SK-N-SH (cell line): ENCODE data around the gene OR8D1. TPM values are rescaled to one million over a fixed set of nuclear protein-coding genes. Genes with fewer than 3 reads are reported as not detected.
"Not testable (repeated sequence)": the region's sequence is repeated elsewhere in the genome, so short reads cannot be mapped to it uniquely, and the experiment has no call there.

Experiments
- CTCF ChIA-PET: fragments of 300-600, 350-600 bp; formaldehyde crosslinking; extraction: SDS; loops from one replicate; lab custom pipeline; 2021; lab: Yijun Ruan, JAX
- POLR2A ChIA-PET: fragments of 350-600 bp; sonication (Branson Sonifier 250); formaldehyde crosslinking; extraction: SDS; loops from one replicate; lab custom pipeline; 2020; ENCODE audit warnings: antibody characterized with exemption, inconsistent platforms; lab: Yijun Ruan, JAX
- DNase-seq: peaks from one replicate; pipeline ENCODE4 v3.0.0; 2012
- H2AFZ ChIP-seq: fragments of 200-600 bp; sonication (generic); 2 replicates; pipeline ENCODE4 v1.8.1; 2016; ENCODE audit warnings: antibody characterized with exemption, mild to moderate bottlenecking, low read depth
- H3F3A ChIP-seq: fragments of 200-600 bp; sonication (generic); replicated peaks from 2 replicates; pipeline ENCODE3; 2016; ENCODE audit warnings: antibody characterized with exemption, mild to moderate bottlenecking; ENCODE audit not compliant: insufficient read depth
- H3K27ac ChIP-seq, 2 experiments: fragments of 200-500 bp in 1 of 2; fragments of 200-600 bp in 1 of 2; sonication (Bioruptor generic) in 1 of 2; sonication (generic), shearing (Covaris generic) in 1 of 2; 2 replicates each; pipeline versions ENCODE4 v1.5.1 to v1.6.1; 2014 to 2016; ENCODE audit warnings: low read depth in 2 of 2, inconsistent platforms in 1 of 2, low read length in 1 of 2, mild to moderate bottlenecking in 1 of 2, mixed read lengths in 1 of 2
- H3K27me3 ChIP-seq: fragments of 200-600 bp; sonication (generic), shearing (Covaris generic); 2 replicates; pipeline ENCODE4 v1.6.1; 2016; ENCODE audit warnings: mixed run types; ENCODE audit not compliant: insufficient read depth
- H3K36me3 ChIP-seq, 2 experiments: fragments of 200-500 bp in 1 of 2; fragments of 200-600 bp in 1 of 2; sonication (Bioruptor generic) in 1 of 2; sonication (generic) in 1 of 2; replicated peaks in 1 of 2; 2 replicates each; pipeline versions ENCODE3 to v1.5.1; 2014 to 2016; ENCODE audit warnings: low read length in 1 of 2, mild to moderate bottlenecking in 1 of 2; ENCODE audit not compliant: insufficient read depth in 2 of 2, control insufficient read depth in 1 of 2
- H3K4me1 ChIP-seq, 2 experiments: fragments of 200-500 bp in 1 of 2; fragments of 200-600 bp in 1 of 2; sonication (Bioruptor generic) in 1 of 2; sonication (generic), shearing (Covaris generic) in 1 of 2; 2 replicates each; pipeline versions ENCODE4 v1.5.1 to v1.6.1; 2014 to 2016; ENCODE audit warnings: low read depth in 1 of 2, low read length in 1 of 2, mixed run types in 1 of 2; ENCODE audit not compliant: insufficient read depth in 2 of 2, control insufficient read depth in 1 of 2
- H3K4me2 ChIP-seq: fragments of 200-600 bp; sonication (generic), shearing (Covaris generic); 2 replicates; pipeline ENCODE4 v1.6.1; 2017; ENCODE audit warnings: mixed run types
- H3K4me3 ChIP-seq, 2 experiments: fragments of 200-500 bp in 1 of 2; fragments of 200-600 bp in 1 of 2; sonication (Bioruptor generic) in 1 of 2; sonication (generic), shearing (Covaris generic) in 1 of 2; 2 replicates each; pipeline versions ENCODE4 v1.5.1 to v1.8.1; 2014 to 2016; ENCODE audit warnings: low read depth in 2 of 2, inconsistent platforms in 1 of 2, low read length in 1 of 2, mild to moderate bottlenecking in 1 of 2, mixed read lengths in 1 of 2, moderate library complexity in 1 of 2
- H3K79me2 ChIP-seq: fragments of 200-600 bp; sonication (generic); 2 replicates; pipeline ENCODE4 v1.8.1; 2017; ENCODE audit warnings: mild to moderate bottlenecking; ENCODE audit not compliant: insufficient read depth
- H3K9ac ChIP-seq: fragments of 200-600 bp; sonication (generic); 2 replicates; pipeline ENCODE4 v1.6.1; 2017; ENCODE audit warnings: mixed run types
- H3K9me2 ChIP-seq: fragments of 200-600 bp; sonication (generic); 2 replicates; pipeline ENCODE4 v1.6.1; 2017; ENCODE audit warnings: mixed run types
- H3K9me3 ChIP-seq: fragments of 200-600 bp; sonication (generic); 2 replicates; pipeline ENCODE4 v1.6.1; 2017; ENCODE audit warnings: mixed run types, mild to moderate bottlenecking, moderate library complexity
- H4K20me1 ChIP-seq: fragments of 200-600 bp; sonication (generic); 2 replicates; pipeline ENCODE4 v1.6.1; 2017; ENCODE audit warnings: mild to moderate bottlenecking, mixed run types; ENCODE audit not compliant: insufficient read depth
- FOXJ3 ChIP-seq: sonication (generic); formaldehyde crosslinking; IDR thresholded peaks from 2 replicates; pipeline ENCODE4 v1.5.1; 2020; ENCODE audit warnings: mild to moderate bottlenecking, missing genetic modification reagents
- MEF2A ChIP-seq: IDR thresholded peaks from 2 replicates; pipeline ENCODE4 v1.4.0; 2012; ENCODE audit warnings: low read depth, borderline replicate concordance
- RFX5 ChIP-seq: IDR thresholded peaks from 2 replicates; pipeline ENCODE4 v1.6.1; 2012; ENCODE audit warnings: mild to moderate bottlenecking, improper control_type of control experiment, low read length
- RXRA ChIP-seq: IDR thresholded peaks from 2 replicates; pipeline ENCODE4 v1.4.0; 2012; ENCODE audit warnings: low read depth, mild to moderate bottlenecking, borderline replicate concordance
- TEAD4 ChIP-seq: IDR thresholded peaks from 2 replicates; pipeline ENCODE4 v1.4.0; 2012; ENCODE audit warnings: mild to moderate bottlenecking, borderline replicate concordance; ENCODE audit not compliant: insufficient read depth
- ZBTB33 ChIP-seq: IDR thresholded peaks from 2 replicates; pipeline ENCODE4 v1.4.0; 2012; ENCODE audit warnings: low read depth, borderline replicate concordance
- WGBS: methylation state at CpG from one replicate; pipeline ENCODE4 v1.1.6; 2017; ENCODE audit warnings: low lambda C conversion rate; 5-methylcytosine and 5-hydroxymethylcytosine counted together
- polyA plus RNA-seq, 3 experiments: library from polyadenylated mRNA; depleted of rRNA; stranded (reverse); fragments of >200 nt; gene quantifications; 2 replicates each; pipeline ENCODE4 v1.2.3, GENCODE V29; 2012

OR8D1 gene
- polyA plus RNA-seq, 1 of the 3 experiments (the other 2 are of a cell fraction), result not detected

GRCh38 chr11:124274000-124274399 lies 39.7 kb downstream of the OR8D1 start:
- 27% methylated on average over 2 of the region's 2 CpGs for WGBS
- CTCF ChIA-PET, result interaction anchor here (1.0 to 1.6 kb wide), 2 partner anchors 80 to 203 kb away, joined by 3 to 4 read pairs; no protein-coding TSS in a partner anchor
- Histone ChIP-seq H4K20me1 (no peaks in the 10 kb centered on the region), H3K4me2 (no peak overlapping the region), H3K4me1 (no peaks in the 10 kb centered on the region), H3K79me2 (no peaks in the 10 kb centered on the region), H3K27ac (no peak overlapping the region), H3K9ac (no peak overlapping the region), H3K27me3 (no peaks in the 10 kb centered on the region), H3K4me3 (no peak overlapping the region), H3K9me3 (no peaks in the 10 kb centered on the region), H2AFZ (no peak overlapping the region), H3K36me3 (no peaks in the 10 kb centered on the region), H3F3A (no peaks in the 10 kb centered on the region), H3K9me2 (no peaks in the 10 kb centered on the region)
- POLR2A ChIA-PET, result no interaction called here
- TF ChIP-seq RXRA (no peak), MEF2A (no peak)
- no peak for DNase-seq

GRCh38 chr11:124270886-124271285 lies 42.9 kb downstream of the OR8D1 start:
- H3K9me3 ChIP-seq, H3K79me2 ChIP-seq, H3K9ac ChIP-seq, H3K9me2 ChIP-seq, H4K20me1 ChIP-seq, H3K27ac ChIP-seq, H3K4me1 ChIP-seq, H3K4me3 ChIP-seq, H3K36me3 ChIP-seq, H3K4me2 ChIP-seq, CTCF ChIA-PET, DNase-seq, H3K27me3 ChIP-seq, POLR2A ChIA-PET, H3F3A ChIP-seq, H2AFZ ChIP-seq: not testable (repeated sequence)
- 3% methylated on average over 7 of the region's 7 CpGs for WGBS

GRCh38 chr11:124265041-124265440 lies 48.7 kb downstream of the OR8D1 start:
- H3K4me3 ChIP-seq, H3K9me3 ChIP-seq, POLR2A ChIA-PET, H3K9me2 ChIP-seq, CTCF ChIA-PET, H3K4me1 ChIP-seq, H3K36me3 ChIP-seq, H3K4me2 ChIP-seq, H3K27ac ChIP-seq, H3F3A ChIP-seq, DNase-seq, H3K9ac ChIP-seq, H2AFZ ChIP-seq, H3K79me2 ChIP-seq, H4K20me1 ChIP-seq, H3K27me3 ChIP-seq: not testable (repeated sequence)
- 10% methylated on average over 4 of the region's 4 CpGs for WGBS

- WGBS, result 0% methylated on average over 4 of the region's 4 CpGs
- no peaks in the 10 kb centered on the region for H3K36me3 ChIP-seq
Measured at GRCh38 chr11:124256076-124256475, 57.7 kb downstream of the OR8D1 start, which contains the start of gene OR8G5. Gene OR8G5, plus strand, starts transcription at chr11:124256376. Its CDS starts 8,556 bp downstream, at chr11:124264932.

More at GRCh38 chr11:124256076-124256475, 57.7 kb downstream of the OR8D1 start, which contains the start of gene OR8G5:
- TF ChIP-seq RFX5 (no peak), TEAD4 (no peak), FOXJ3 (CRISPR knock-in tag) (no peak), ZBTB33 (no peak)
- TF ChIP-seq, all 33 proteins: peak for 0
- Histone ChIP-seq H3K9me2 (no peaks in the 10 kb centered on the region), H3K79me2 (no peaks in the 10 kb centered on the region), H3K4me2 (no peak within 1 kb of the TSS), H3K9ac (no peak within 1 kb of the TSS), H3K4me3 (no peak within 1 kb of the TSS), H3K4me1 (no peaks in the 10 kb centered on the region), H3K27me3 (no peaks in the 10 kb centered on the region), H3K27ac (no peak within 1 kb of the TSS), H2AFZ (no peak within 1 kb of the TSS), H3F3A (no peaks in the 10 kb centered on the region), H4K20me1 (no peaks in the 10 kb centered on the region), H3K9me3 (no peaks in the 10 kb centered on the region)
- no peak for DNase-seq
- POLR2A ChIA-PET, result no interaction called here
- CTCF ChIA-PET, result interaction anchor here (0.5 kb wide), 1 partner anchor 1183 kb away, joined by 3 read pairs; no protein-coding TSS in a partner anchor
